ENCODE measurements around the gene NOX5. TPM values are rescaled to one million over a fixed set of nuclear protein-coding genes. Genes with fewer than 3 reads are reported as not detected.

Gene NOX5
- total RNA-seq, 3 donors from 2014 or later (not counting 1 experiment from before 2014, with no cell fraction given) = 0.20 TPM; not detected in 2

- Mint-ChIP-seq H3K4me1 (no peaks in the 10 kb centered on the region), H3K36me3 (no peaks in the 10 kb centered on the region), H3K4me3 (no peak overlapping the region), H3K27ac (no peak overlapping the region), H3K27me3 (ENCODE audit: low read depth in 2 of 2) (peaks cover 15 to 35% of the 10 kb centered on the region in 2 donors), H3K9me3 (no peaks in the 10 kb centered on the region)
- TF ChIP-seq, protein P1, sequence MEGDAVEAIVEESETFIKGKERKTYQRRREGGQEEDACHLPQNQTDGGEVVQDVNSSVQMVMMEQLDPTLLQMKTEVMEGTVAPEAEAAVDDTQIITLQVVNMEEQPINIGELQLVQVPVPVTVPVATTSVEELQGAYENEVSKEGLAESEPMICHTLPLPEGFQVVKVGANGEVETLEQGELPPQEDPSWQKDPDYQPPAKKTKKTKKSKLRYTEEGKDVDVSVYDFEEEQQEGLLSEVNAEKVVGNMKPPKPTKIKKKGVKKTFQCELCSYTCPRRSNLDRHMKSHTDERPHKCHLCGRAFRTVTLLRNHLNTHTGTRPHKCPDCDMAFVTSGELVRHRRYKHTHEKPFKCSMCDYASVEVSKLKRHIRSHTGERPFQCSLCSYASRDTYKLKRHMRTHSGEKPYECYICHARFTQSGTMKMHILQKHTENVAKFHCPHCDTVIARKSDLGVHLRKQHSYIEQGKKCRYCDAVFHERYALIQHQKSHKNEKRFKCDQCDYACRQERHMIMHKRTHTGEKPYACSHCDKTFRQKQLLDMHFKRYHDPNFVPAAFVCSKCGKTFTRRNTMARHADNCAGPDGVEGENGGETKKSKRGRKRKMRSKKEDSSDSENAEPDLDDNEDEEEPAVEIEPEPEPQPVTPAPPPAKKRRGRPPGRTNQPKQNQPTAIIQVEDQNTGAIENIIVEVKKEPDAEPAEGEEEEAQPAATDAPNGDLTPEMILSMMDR (IDR thresholded peaks at IDR 0.05) = no peak
- intact Hi-C loops (cut with micrococcal nuclease) = no loop called here
- Histone ChIP-seq H3K27ac (ENCODE audit: low read length) (no peak overlapping the region), H3K36me3 (ENCODE audit: control insufficient read depth, insufficient read depth, low read length) (no peaks in the 10 kb centered on the region), H3K4me3 (ENCODE audit: low read length) (no peak overlapping the region), H3K9me3 (ENCODE audit: control insufficient read depth, insufficient read depth, low read length) (no peaks in the 10 kb centered on the region), H3K4me1 (ENCODE audit: control insufficient read depth, insufficient read depth, low read length) (no peaks in the 10 kb centered on the region), H3K27me3 (ENCODE audit: control insufficient read depth, insufficient read depth, low read length) (no peaks in the 10 kb centered on the region)
- ATAC-seq (no peak), DNase-seq (no peak)
- 95% methylated on average over 2 of the region's 2 CpGs for WGBS (ENCODE audit: insufficient coverage)
These were observed 7.4 kb downstream of the NOX5 start for GRCh38 chr15:69021895-69022294.

- Histone ChIP-seq H3K4me1 (ENCODE audit: control insufficient read depth, insufficient read depth, low read length) (no peaks in the 10 kb centered on the region), H3K27me3 (ENCODE audit: control insufficient read depth, insufficient read depth, low read length) (no peaks in the 10 kb centered on the region), H3K9me3 (ENCODE audit: control insufficient read depth, insufficient read depth, low read length) (no peaks in the 10 kb centered on the region), H3K36me3 (ENCODE audit: control insufficient read depth, insufficient read depth, low read length) (no peaks in the 10 kb centered on the region), H3K4me3 (ENCODE audit: low read length) (no peak overlapping the region), H3K27ac (ENCODE audit: low read length) (no peak overlapping the region)
- no peak overlapping the region for H3K4me3 Mint-ChIP-seq
- ATAC-seq = no peak
- no peaks in the 10 kb centered on the region for H3K4me1 Mint-ChIP-seq
- no peak for DNase-seq
- H3K27me3 Mint-ChIP-seq (ENCODE audit: low read depth in 2 of 2) = peaks cover 17 to 40% of the 10 kb centered on the region in 2 donors
- H3K27ac Mint-ChIP-seq = no peak overlapping the region
- no peaks in the 10 kb centered on the region for H3K36me3 Mint-ChIP-seq
- TF ChIP-seq, protein P1 (IDR thresholded peaks at IDR 0.05) = no peak
- intact Hi-C loops (cut with micrococcal nuclease) = no loop called here
- 89% methylated on average over 5 of the region's 5 CpGs for WGBS (ENCODE audit: insufficient coverage)
- H3K9me3 Mint-ChIP-seq = no peaks in the 10 kb centered on the region
These were observed 10.8 kb downstream of the NOX5 start for GRCh38 chr15:69025320-69025719.

DNA sequence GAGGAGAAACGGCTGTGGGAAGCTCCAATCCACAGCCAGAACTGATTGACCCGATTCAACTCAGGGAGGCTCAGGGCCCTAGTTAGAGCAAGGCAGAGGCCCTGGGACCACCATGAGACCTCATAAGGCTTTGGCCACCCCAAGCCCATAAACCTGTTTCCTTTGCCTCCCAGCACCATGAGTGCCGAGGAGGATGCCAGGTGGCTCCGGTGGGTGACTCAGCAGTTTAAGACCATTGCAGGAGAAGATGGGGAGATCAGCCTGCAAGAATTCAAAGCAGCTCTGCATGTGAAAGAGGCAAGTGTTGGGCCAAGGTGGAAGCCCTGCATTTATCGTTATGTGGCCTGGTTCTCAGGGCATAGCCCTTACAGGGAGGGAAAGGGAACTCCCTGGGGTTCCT, 11.9 kb downstream of the NOX5 start:
- no peak overlapping the region for H3K27ac Mint-ChIP-seq
- peaks cover 20 to 48% of the 10 kb centered on the region in 2 donors for H3K27me3 Mint-ChIP-seq (ENCODE audit: low read depth in 2 of 2)
- no peaks in the 10 kb centered on the region for H3K4me1 Mint-ChIP-seq
- Histone ChIP-seq H3K27me3 (ENCODE audit: control insufficient read depth, insufficient read depth, low read length) (no peaks in the 10 kb centered on the region), H3K4me3 (ENCODE audit: low read length) (no peak overlapping the region), H3K9me3 (ENCODE audit: control insufficient read depth, insufficient read depth, low read length) (no peaks in the 10 kb centered on the region), H3K27ac (ENCODE audit: low read length) (no peak overlapping the region), H3K4me1 (ENCODE audit: control insufficient read depth, insufficient read depth, low read length) (peaks cover under 1% of the 10 kb centered on the region), H3K36me3 (ENCODE audit: control insufficient read depth, insufficient read depth, low read length) (no peaks in the 10 kb centered on the region)
- no peak overlapping the region for H3K4me3 Mint-ChIP-seq
- intact Hi-C loops (cut with micrococcal nuclease) = no loop called here
- no peaks in the 10 kb centered on the region for H3K36me3 Mint-ChIP-seq
- ATAC-seq = no peak
- no peak for DNase-seq
- 91% methylated on average over 5 of the region's 5 CpGs for WGBS (ENCODE audit: insufficient coverage)
- no peaks in the 10 kb centered on the region for H3K9me3 Mint-ChIP-seq
- TF ChIP-seq, protein P1 (IDR thresholded peaks at IDR 0.05) = no peak

DNA sequence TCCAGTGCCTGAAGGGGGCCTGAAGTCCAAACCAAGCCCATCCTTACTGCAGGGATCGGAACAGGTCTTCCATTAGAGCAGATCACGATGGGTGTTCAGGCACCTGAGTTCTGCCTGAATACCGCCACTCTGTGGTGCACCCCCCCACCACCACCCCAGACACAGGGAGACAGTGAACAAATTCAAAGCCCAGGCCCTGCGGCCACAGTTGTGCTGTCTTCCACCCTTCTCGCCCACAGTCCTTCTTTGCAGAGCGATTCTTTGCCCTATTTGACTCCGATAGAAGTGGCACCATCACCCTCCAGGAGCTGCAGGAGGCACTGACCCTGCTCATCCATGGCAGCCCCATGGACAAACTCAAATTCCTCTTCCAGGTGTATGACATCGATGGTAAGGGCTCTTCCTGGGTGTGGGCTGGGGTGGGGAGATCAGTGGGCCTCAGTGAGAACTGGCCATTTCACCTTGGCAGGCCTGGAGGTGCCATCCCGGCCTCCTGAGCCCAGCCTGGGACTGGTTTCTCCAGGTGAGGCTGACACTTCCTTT, 13.6 kb downstream of the NOX5 start:
- Histone ChIP-seq H3K27me3 (ENCODE audit: control insufficient read depth, insufficient read depth, low read length) (no peaks in the 10 kb centered on the region), H3K9me3 (ENCODE audit: control insufficient read depth, insufficient read depth, low read length) (no peaks in the 10 kb centered on the region), H3K36me3 (ENCODE audit: control insufficient read depth, insufficient read depth, low read length) (no peaks in the 10 kb centered on the region), H3K27ac (ENCODE audit: low read length) (no peak overlapping the region), H3K4me1 (ENCODE audit: control insufficient read depth, insufficient read depth, low read length) (peaks cover 8% of the 10 kb centered on the region), H3K4me3 (ENCODE audit: low read length) (no peak overlapping the region)
- Mint-ChIP-seq H3K27ac (no peak overlapping the region), H3K27me3 (ENCODE audit: low read depth in 2 of 2) (peaks cover 8 to 36% of the 10 kb centered on the region in 2 donors), H3K9me3 (no peaks in the 10 kb centered on the region), H3K4me1 (peaks cover 4 to 5% of the 10 kb centered on the region in 2 donors), H3K36me3 (no peaks in the 10 kb centered on the region), H3K4me3 (no peak overlapping the region)
- TF ChIP-seq, protein P1 (IDR thresholded peaks at IDR 0.05) = no peak
- WGBS (ENCODE audit: insufficient coverage) = 87% methylated on average over 9 of the region's 9 CpGs
- ATAC-seq = no peak
- intact Hi-C loops (cut with micrococcal nuclease) = no loop called here
- DNase-seq = no peak
